ENCODE measurements around the gene PREX1. TPM values are rescaled to one million over a fixed set of nuclear protein-coding genes. Genes with fewer than 3 reads are reported as not detected.

The PREX1 gene
- total RNA-seq, 2 donors from 2014 or later: 7.4 to 37.9 TPM

DNA sequence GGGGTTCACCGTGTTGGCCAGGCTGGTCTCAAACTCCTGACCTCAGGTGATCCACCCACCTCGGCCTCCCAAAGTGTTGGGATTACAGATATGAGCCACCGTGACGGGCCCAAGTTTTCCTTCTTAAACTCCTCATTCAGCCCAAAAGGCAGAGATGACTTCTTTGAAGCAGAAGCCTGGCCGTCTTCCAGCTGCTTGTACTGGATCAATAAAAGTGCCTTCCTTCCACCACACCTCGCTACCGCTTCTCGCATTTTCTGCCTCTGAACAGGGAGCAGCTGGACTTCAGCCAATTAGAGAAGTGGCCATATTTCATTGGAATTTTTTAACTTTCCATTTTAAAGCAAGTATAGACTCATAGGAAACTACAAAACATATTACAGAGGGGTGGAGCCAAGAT, 241.1 kb downstream of the PREX1 start:
- intact Hi-C loops (cut with DNase I): no loop called here
- no peaks in the 10 kb centered on the region for H3K36me3 ChIP-seq
- H3K27me3 ChIP-seq (replicated peaks; ENCODE audit: insufficient read depth): no peaks in the 10 kb centered on the region
- 43% methylated on average over 8 of the region's 8 CpGs for WGBS
- H3K9me3 ChIP-seq: no peaks in the 10 kb centered on the region
- no peak for DNase-seq (ENCODE audit: low spot score)
- no peak for TF ChIP-seq POLR2AphosphoS5 (IDR thresholded peaks at IDR 0.05)
- no peak for TF ChIP-seq POLR2A (IDR thresholded peaks at IDR 0.05)
- TF ChIP-seq CTCF (IDR thresholded peaks at IDR 0.05): no peak
- no peak overlapping the region for H3K4me3 ChIP-seq
- no peak overlapping the region for H3K27ac ChIP-seq
- no peaks in the 10 kb centered on the region for H3K4me1 ChIP-seq (replicated peaks)

DNA sequence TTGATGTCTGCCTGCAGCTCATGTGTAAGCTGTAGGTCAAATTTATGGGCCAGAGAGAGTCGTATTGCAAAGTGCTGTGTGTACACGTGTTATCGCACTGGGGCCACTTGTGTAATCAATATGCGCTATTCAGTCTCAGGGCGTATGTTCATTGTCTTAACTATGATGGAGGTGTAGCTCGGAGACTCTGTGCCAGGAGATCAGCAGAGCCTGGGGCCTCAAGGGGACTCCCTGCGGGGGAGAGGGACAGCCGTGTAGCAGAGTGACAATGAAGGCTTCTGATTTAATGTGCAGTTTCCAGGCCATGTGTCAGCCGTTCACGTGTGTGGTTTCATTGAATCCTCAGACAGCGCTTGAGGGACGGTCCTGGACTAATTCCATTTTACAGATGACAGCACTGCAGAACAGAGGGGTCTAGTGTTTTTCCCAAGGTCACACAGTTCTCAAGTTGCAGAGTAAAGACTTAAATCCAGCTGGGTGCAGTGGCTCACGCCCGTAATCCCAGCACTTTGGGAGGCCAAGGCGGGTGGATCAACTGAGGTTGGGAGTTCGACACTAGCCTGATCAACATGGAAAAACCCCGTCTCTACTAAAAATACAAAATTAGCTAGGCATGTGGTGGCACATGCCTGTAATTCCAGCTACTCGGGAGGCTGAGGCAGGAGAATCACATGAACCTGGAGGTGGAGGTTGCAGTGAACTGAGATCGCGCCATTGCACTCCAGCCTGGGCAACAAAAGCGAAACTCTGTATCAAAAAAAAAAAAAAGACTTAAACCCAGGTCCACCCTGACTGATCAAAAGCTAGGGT, 242.5 kb downstream of the PREX1 start:
- H3K4me1 ChIP-seq (replicated peaks): no peaks in the 10 kb centered on the region
- H3K27ac ChIP-seq: no peak overlapping the region
- no peak for TF ChIP-seq POLR2AphosphoS5 (IDR thresholded peaks at IDR 0.05)
- no peak for TF ChIP-seq POLR2A (IDR thresholded peaks at IDR 0.05)
- no peak for TF ChIP-seq CTCF (IDR thresholded peaks at IDR 0.05)
- no peaks in the 10 kb centered on the region for H3K9me3 ChIP-seq
- no peak overlapping the region for H3K4me3 ChIP-seq
- 65% methylated on average over 21 of the region's 21 CpGs for WGBS
- peaks cover 2% of the 10 kb centered on the region for H3K27me3 ChIP-seq (replicated peaks; ENCODE audit: insufficient read depth)
- intact Hi-C loops (cut with DNase I): no loop called here
- no peaks in the 10 kb centered on the region for H3K36me3 ChIP-seq
- no peak for DNase-seq (ENCODE audit: low spot score)

GRCh38 chr20:48584391-48585060, 243.3 kb downstream of the PREX1 start:
- H3K4me1 ChIP-seq (replicated peaks): no peaks in the 10 kb centered on the region
- peaks cover 2% of the 10 kb centered on the region for H3K27me3 ChIP-seq (replicated peaks; ENCODE audit: insufficient read depth)
- H3K9me3 ChIP-seq: no peaks in the 10 kb centered on the region
- H3K4me3 ChIP-seq: no peak overlapping the region
- 41% methylated on average over 8 of the region's 8 CpGs for WGBS
- H3K36me3 ChIP-seq: no peaks in the 10 kb centered on the region
- no peak overlapping the region for H3K27ac ChIP-seq
- DNase-seq (ENCODE audit: low spot score): peak; percentile 20
- no peak for TF ChIP-seq POLR2A (IDR thresholded peaks at IDR 0.05)
- TF ChIP-seq CTCF (IDR thresholded peaks at IDR 0.05): no peak
- peak; percentile 4 for TF ChIP-seq POLR2AphosphoS5 (IDR thresholded peaks at IDR 0.05)
- intact Hi-C loops (cut with DNase I): no loop called here

DNA sequence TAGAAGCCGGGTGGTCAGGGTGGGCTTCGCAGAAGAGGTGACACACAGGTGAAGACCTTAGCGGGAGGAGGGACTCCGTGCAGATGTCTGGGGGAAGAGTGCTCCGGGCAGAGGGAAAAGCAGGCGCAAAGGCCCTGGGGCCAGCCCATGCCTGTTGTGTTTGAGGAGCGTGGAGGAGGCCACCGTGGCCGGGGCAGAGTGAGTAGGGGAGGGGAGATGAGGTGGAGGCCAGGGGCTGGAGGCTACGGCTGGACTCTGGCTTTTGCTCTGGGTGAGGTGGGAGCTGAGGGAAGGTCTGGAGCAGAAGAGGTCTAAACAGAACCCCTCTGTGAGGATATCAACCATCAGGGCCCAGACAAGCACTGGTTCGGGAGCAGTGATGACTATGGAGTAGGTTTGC, 244.0 kb downstream of the PREX1 start:
- no peak for DNase-seq (ENCODE audit: low spot score)
- intact Hi-C loops (cut with DNase I): no loop called here
- H3K4me1 ChIP-seq (replicated peaks): no peaks in the 10 kb centered on the region
- TF ChIP-seq POLR2A (IDR thresholded peaks at IDR 0.05) (no peak), POLR2AphosphoS5 (IDR thresholded peaks at IDR 0.05) (no peak), CTCF (IDR thresholded peaks at IDR 0.05) (no peak)
- no peaks in the 10 kb centered on the region for H3K9me3 ChIP-seq
- H3K4me3 ChIP-seq: no peak overlapping the region
- peaks cover 2% of the 10 kb centered on the region for H3K27me3 ChIP-seq (replicated peaks; ENCODE audit: insufficient read depth)
- H3K27ac ChIP-seq: no peak overlapping the region
- 87% methylated on average over 11 of the region's 11 CpGs for WGBS
- no peaks in the 10 kb centered on the region for H3K36me3 ChIP-seq

Measured in prostate gland (tissue), 2 donors.